HepG2 (cell line): ENCODE results near the gene FMNL2. TPM values are rescaled to one million over a fixed set of nuclear protein-coding genes. Genes with fewer than 3 reads are reported as not detected.

Experiments
- HOXA5 ChIP-seq: sonication (generic); formaldehyde crosslinking; IDR thresholded peaks from 2 replicates; pipeline ENCODE4 v1.4.0; 2020; ENCODE audit warnings: missing genetic modification reagents
- PHF21A ChIP-seq: sonication (generic); formaldehyde crosslinking; IDR thresholded peaks from 2 replicates; pipeline ENCODE4 v1.5.0; 2020; ENCODE audit warnings: mild to moderate bottlenecking, missing genetic modification reagents
- RBM22 ChIP-seq: fragments of 200-400 bp; formaldehyde crosslinking; optimal IDR thresholded peaks from 2 replicates; pipeline ENCODE3; 2017; ENCODE audit warnings: mild to moderate bottlenecking, low read length, moderate library complexity
- RFX1 ChIP-seq: fragments of 450-650 bp; IDR thresholded peaks from 2 replicates; pipeline ENCODE4 v1.6.1; 2017
- YY1 ChIP-seq: IDR thresholded peaks from 2 replicates; pipeline ENCODE4 v1.6.1; 2011; ENCODE audit warnings: low read length, low read depth, moderate library complexity, mild to moderate bottlenecking; ENCODE audit not compliant: insufficient read depth, insufficient replicate concordance
- ZNF501 ChIP-seq: sonication (generic); formaldehyde crosslinking; IDR thresholded peaks from 2 replicates; pipeline ENCODE4 v1.5.1; 2020; ENCODE audit warnings: mild to moderate bottlenecking, moderate library complexity, missing genetic modification reagents
- ZNF652 ChIP-seq: IDR thresholded peaks from 2 replicates; pipeline ENCODE4 v1.6.1; 2016; ENCODE audit warnings: low read depth, borderline replicate concordance
- polyA plus RNA-seq, 8 experiments: library from polyadenylated mRNA; depleted of rRNA in 3 of 8; stranded (reverse) in 7 of 8; unstranded in 1 of 8; fragments of >200 nt; fragmentation: Illumina TruSeq in 4 of 8; extraction: Trizol in 4 of 8; gene quantifications; 2 replicates each; pipeline versions ENCODE4 v1.2.1 to v1.2.3, GENCODE V29; 2011 to 2016; ENCODE audit warnings: low read depth in 4 of 8, missing spikeins in 1 of 8, mixed read lengths in 1 of 8; ENCODE audit not compliant: insufficient read depth in 1 of 8
- total RNA-seq, 5 experiments: library from RNA; depleted of rRNA; stranded (reverse); fragments of >200 nt; fragmentation: Illumina TruSeq; extraction: Trizol; gene quantifications; 2 replicates each; pipeline ENCODE4 v1.2.3, GENCODE V29; 2016; ENCODE audit warnings: low read depth in 1 of 5
- TF ChIP-seq, protein P1 (sequence below): sonication (generic); formaldehyde crosslinking; IDR thresholded peaks from 2 replicates; pipeline ENCODE4 v1.4.0; 2020; ENCODE audit warnings: missing genetic modification reagents, mild to moderate bottlenecking, borderline replicate concordance
- TF ChIP-seq, protein P2 (sequence below): sonication (generic); formaldehyde crosslinking; IDR thresholded peaks from 2 replicates; pipeline ENCODE4 v1.8.0; 2022; ENCODE audit warnings: mild to moderate bottlenecking, missing genetic modification reagents, moderate library complexity
- TF ChIP-seq, protein P3 (sequence below): sonication (generic); formaldehyde crosslinking; IDR thresholded peaks from 2 replicates; pipeline ENCODE4 v1.5.1; 2020; ENCODE audit warnings: missing genetic modification reagents, mild to moderate bottlenecking, borderline replicate concordance

Gene FMNL2
- total and polyA plus RNA-seq, 2 of the 13 experiments (the other 11 are each of a cell fraction or from before 2014, with no cell fraction given) = 66.5 to 67.7 TPM

DNA sequence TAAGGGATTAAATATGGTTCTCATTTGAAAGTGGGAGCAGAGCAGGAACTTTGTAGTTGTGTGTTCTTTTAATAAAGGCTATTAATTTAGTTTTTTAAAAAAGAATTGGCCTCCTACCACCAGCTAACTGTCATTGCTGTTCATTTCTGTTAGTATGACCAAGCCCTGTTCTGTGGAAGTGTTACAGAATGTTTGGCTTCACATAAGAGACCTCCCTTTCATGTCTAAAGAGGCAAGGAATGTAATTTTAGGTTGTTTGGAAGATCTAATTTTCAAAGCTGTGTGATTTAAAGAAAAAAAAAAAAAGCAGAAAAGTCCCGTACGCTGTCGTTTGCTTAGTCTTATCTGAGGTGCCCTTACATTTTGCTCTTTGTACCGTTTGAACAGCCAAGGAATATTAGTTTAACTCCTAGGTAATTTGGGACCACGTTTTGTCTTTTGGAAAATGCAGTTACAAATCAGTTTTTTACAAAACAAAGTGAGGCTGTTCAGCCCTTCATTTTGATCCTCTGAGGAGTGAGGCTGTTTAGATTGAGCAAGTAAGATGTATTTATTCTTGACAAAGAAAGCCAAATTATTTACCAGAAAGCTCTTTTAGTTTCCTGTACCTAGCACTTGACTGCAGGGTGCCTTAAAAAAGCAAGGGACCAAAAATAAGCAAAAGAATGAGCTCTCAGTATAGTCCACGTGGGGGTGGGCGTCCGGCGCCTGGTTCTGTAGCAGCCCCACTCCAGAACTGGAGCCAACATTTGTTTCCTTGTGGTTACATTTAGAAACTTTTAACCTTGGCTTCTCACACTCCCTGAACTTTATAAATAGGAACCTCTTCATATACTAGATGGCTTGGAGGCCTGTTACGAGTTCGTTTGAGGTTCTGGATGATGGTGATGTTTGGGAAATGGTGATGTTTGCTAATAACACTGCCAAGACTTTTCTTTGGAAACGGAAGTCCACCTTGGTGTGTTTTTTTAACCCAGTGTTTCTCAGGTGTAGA lies 136.2 kb downstream of the FMNL2 start (continued):
- TF ChIP-seq, protein P1, sequence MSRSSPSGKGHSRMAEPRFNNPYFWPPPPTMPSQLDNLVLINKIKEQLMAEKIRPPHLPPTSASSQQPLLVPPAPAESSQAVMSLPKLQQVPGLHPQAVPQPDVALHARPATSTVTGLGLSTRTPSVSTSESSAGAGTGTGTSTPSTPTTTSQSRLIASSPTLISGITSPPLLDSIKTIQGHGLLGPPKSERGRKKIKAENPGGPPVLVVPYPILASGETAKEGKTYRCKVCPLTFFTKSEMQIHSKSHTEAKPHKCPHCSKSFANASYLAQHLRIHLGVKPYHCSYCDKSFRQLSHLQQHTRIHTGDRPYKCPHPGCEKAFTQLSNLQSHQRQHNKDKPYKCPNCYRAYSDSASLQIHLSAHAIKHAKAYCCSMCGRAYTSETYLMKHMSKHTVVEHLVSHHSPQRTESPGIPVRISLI (CRISPR knock-in tag) = peak; percentile 52; the same call in 1 of the 2 replicates
- TF ChIP-seq, protein P2, sequence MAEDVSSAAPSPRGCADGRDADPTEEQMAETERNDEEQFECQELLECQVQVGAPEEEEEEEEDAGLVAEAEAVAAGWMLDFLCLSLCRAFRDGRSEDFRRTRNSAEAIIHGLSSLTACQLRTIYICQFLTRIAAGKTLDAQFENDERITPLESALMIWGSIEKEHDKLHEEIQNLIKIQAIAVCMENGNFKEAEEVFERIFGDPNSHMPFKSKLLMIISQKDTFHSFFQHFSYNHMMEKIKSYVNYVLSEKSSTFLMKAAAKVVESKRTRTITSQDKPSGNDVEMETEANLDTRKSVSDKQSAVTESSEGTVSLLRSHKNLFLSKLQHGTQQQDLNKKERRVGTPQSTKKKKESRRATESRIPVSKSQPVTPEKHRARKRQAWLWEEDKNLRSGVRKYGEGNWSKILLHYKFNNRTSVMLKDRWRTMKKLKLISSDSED (CRISPR knock-in tag) = no peak
- TF ChIP-seq ZNF652 (peak; percentile 51; the same call in 1 of the 2 replicates), PHF21A (CRISPR knock-in tag) (0 out of 2 replicates have a peak, but pooled peaks have one; percentile 37), ZNF501 (CRISPR knock-in tag) (no peak), RBM22 (peak; percentile 69), YY1 (no peak), RFX1 (no peak), HOXA5 (CRISPR knock-in tag) (0 out of 2 replicates have a peak, but pooled peaks have one; percentile 21)
- TF ChIP-seq, protein P3, sequence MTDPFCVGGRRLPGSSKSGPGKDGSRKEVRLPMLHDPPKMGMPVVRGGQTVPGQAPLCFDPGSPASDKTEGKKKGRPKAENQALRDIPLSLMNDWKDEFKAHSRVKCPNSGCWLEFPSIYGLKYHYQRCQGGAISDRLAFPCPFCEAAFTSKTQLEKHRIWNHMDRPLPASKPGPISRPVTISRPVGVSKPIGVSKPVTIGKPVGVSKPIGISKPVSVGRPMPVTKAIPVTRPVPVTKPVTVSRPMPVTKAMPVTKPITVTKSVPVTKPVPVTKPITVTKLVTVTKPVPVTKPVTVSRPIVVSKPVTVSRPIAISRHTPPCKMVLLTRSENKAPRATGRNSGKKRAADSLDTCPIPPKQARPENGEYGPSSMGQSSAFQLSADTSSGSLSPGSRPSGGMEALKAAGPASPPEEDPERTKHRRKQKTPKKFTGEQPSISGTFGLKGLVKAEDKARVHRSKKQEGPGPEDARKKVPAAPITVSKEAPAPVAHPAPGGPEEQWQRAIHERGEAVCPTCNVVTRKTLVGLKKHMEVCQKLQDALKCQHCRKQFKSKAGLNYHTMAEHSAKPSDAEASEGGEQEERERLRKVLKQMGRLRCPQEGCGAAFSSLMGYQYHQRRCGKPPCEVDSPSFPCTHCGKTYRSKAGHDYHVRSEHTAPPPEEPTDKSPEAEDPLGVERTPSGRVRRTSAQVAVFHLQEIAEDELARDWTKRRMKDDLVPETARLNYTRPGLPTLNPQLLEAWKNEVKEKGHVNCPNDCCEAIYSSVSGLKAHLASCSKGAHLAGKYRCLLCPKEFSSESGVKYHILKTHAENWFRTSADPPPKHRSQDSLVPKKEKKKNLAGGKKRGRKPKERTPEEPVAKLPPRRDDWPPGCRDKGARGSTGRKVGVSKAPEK (CRISPR knock-in tag) = no peak
